Measurements from ENCODE around the gene COX7A2L.

GRCh38 chr2:42392191-42392590 is 31.2 kb upstream of the COX7A2L start:
- TF ChIP-seq CTCF (optimal IDR thresholded peaks at IDR 0.05 in 1 of 3, IDR thresholded peaks at IDR 0.05 in 1 of 3, conservative IDR thresholded peaks at IDR 0.05 in 1 of 3; ENCODE audit: extremely low read depth in 1 of 3, insufficient read depth in 2 of 3, low read length in 3 of 3) (no peak), EZH2 (IDR thresholded peaks at IDR 0.05; ENCODE audit: low read length) (no peak)

Data from keratinocyte (primary cell).